Endothelial cell of umbilical vein (primary cell): ENCODE measurements around the gene ANKRD39. TPM values are rescaled to one million over a fixed set of nuclear protein-coding genes. Genes with fewer than 3 reads are reported as not detected.
"Not testable (repeated sequence)": the region's sequence is repeated elsewhere in the genome, so short reads cannot be mapped to it uniquely, and the experiment has no call there.

Experiments used
- BruUV-seq: library from RNA; stranded (reverse); fragments of 400-500 nt; replicated peaks from 2 replicates; lab custom pipeline; 2021; lab: Mats Ljungman, UMichigan
- CTCF ChIA-PET: fragments of 300-600, 350-600 bp; sonication (Branson Sonifier 250); formaldehyde crosslinking; loops from one replicate; lab custom pipeline; 2021; ENCODE audit warnings: antibody characterized with exemption, inconsistent platforms; lab: Charles Lee
- POLR2A ChIA-PET: fragments of 300-600, 350-600 bp; sonication (Branson Sonifier 250); formaldehyde crosslinking; loops from one replicate; lab custom pipeline; 2021; ENCODE audit warnings: antibody characterized with exemption, inconsistent platforms; lab: Charles Lee
- DNase-seq: peaks from one replicate; pipeline ENCODE4 v3.0.0-alpha.2; 2011; ENCODE audit warnings: low read depth, low spot score
- FAIRE-seq: peaks from 2 replicates; lab custom pipeline; 2011; peaks lifted over from hg19 to GRCh38; lab: Jason Lieb, UNC
- H2AFZ ChIP-seq: 2 replicates; pipeline ENCODE4 v1.6.0; 2012; ENCODE audit warnings: low read depth, low read length, control low read depth, inconsistent platforms
- H3K27ac ChIP-seq: 2 replicates; pipeline ENCODE4 v1.5.1; 2011; ENCODE audit warnings: low read depth, mild to moderate bottlenecking, control low read depth, low read length, moderate library complexity; ENCODE audit not compliant: insufficient read depth
- H3K27me3 ChIP-seq, 2 experiments: 2 replicates each; pipeline versions ENCODE4 v1.6.0 to v1.6.1; 2011; ENCODE audit warnings: low read length in 2 of 2, mixed read lengths in 1 of 2; ENCODE audit not compliant: control insufficient read depth in 2 of 2, insufficient read depth in 2 of 2
- H3K36me3 ChIP-seq, 2 experiments: 2 replicates in 1 of 2; 3 replicates in 1 of 2; pipeline ENCODE4 v1.5.1; 2011; ENCODE audit warnings: low read length in 2 of 2, mild to moderate bottlenecking in 1 of 2, moderate library complexity in 1 of 2; ENCODE audit not compliant: control insufficient read depth in 2 of 2, insufficient read depth in 2 of 2; ENCODE audit errors: extremely low read depth in 1 of 2
- H3K4me1 ChIP-seq: 3 replicates; pipeline ENCODE4 v1.5.1; 2011; ENCODE audit warnings: mild to moderate bottlenecking, low read length; ENCODE audit not compliant: control insufficient read depth, insufficient read depth; ENCODE audit errors: extremely low read depth
- H3K4me2 ChIP-seq: 2 replicates; pipeline ENCODE4 v1.6.1; 2011; ENCODE audit warnings: low read length, control low read depth, mixed read lengths; ENCODE audit not compliant: insufficient read depth
- H3K4me3 ChIP-seq, 3 experiments: fragments of 200-600 bp in 1 of 3; sonication (generic), shearing (Covaris generic) in 1 of 3; replicated peaks in 1 of 3; 2 replicates each; pipeline ENCODE4 v1.5.1; 2011 to 2016; ENCODE audit warnings: control low read depth in 3 of 3, low read length in 3 of 3, mild to moderate bottlenecking in 2 of 3, inconsistent platforms in 1 of 3, low read depth in 1 of 3, moderate library complexity in 1 of 3; ENCODE audit not compliant: insufficient read depth in 1 of 3
- H3K79me2 ChIP-seq: 2 replicates; pipeline ENCODE4 v1.6.0; 2012; ENCODE audit warnings: low read length, inconsistent platforms; ENCODE audit not compliant: control insufficient read depth, insufficient read depth
- H3K9ac ChIP-seq: replicated peaks from 2 replicates; pipeline ENCODE3; 2011; ENCODE audit warnings: low read length, control low read depth; ENCODE audit not compliant: insufficient read depth; ENCODE audit errors: extremely low read depth
- H3K9me1 ChIP-seq: replicated peaks from 3 replicates; pipeline ENCODE4 v1.6.0; 2011; ENCODE audit warnings: mild to moderate bottlenecking, low read length; ENCODE audit not compliant: control insufficient read depth, insufficient read depth; ENCODE audit errors: extremely low read depth
- H3K9me3 ChIP-seq: replicated peaks from 2 replicates; pipeline ENCODE4 v1.5.1; 2012; ENCODE audit warnings: low read length, inconsistent platforms; ENCODE audit not compliant: control insufficient read depth, insufficient read depth
- H4K20me1 ChIP-seq: replicated peaks from 2 replicates; pipeline ENCODE3; 2011; ENCODE audit warnings: mild to moderate bottlenecking, low read length; ENCODE audit not compliant: control insufficient read depth, insufficient read depth; ENCODE audit errors: extremely low read depth
- POLR2A ChIP-seq: IDR thresholded peaks from 2 replicates; pipeline ENCODE4 v1.6.1; 2012; ENCODE audit warnings: low read depth, mild to moderate bottlenecking, control low read depth, low read length
- POLR2AphosphoS5 ChIP-seq: IDR thresholded peaks from 2 replicates; pipeline ENCODE4 v1.6.1; 2012; ENCODE audit warnings: low read depth, mild to moderate bottlenecking, control low read depth, low read length, moderate library complexity; ENCODE audit not compliant: insufficient read depth
- dilution Hi-C: fragments of 300-500 bp; cut with MboI; formaldehyde crosslinking; loops from one replicate; pipeline ENCODE4 v1.15.0; 2019; ENCODE audit warnings: low sequenced_read_pairs; ENCODE audit not compliant: extremely low pct_ligation_motif_present
- intact Hi-C: fragments of 100-400 bp; cut with micrococcal nuclease; formaldehyde crosslinking; loops from one replicate; pipeline ENCODE4 v1.10.0; 2022
- polyA plus RNA-seq, 4 experiments: library from polyadenylated mRNA; depleted of rRNA in 3 of 4; stranded (reverse) in 3 of 4; unstranded in 1 of 4; fragments of >200 nt; gene quantifications; 2 replicates each; pipeline versions ENCODE4 v1.2.1 to v1.2.3, GENCODE V29; 2011 to 2012; ENCODE audit warnings: missing spikeins in 1 of 4
- total RNA-seq: library from RNA; stranded (reverse); gene quantifications from 2 replicates; pipeline ENCODE4 v1.2.3, GENCODE V29; 2021
- TF ChIP-seq, protein P1 (sequence below), 2 donors: IDR thresholded peaks; 1 replicate in 1 of 2; 2 replicates in 1 of 2; pipeline ENCODE4 v1.5.1; 2011; ENCODE audit warnings: low read length in 2 of 2, mild to moderate bottlenecking in 2 of 2, moderate library complexity in 2 of 2, control low read depth in 1 of 2, inconsistent platforms in 1 of 2, low read depth in 1 of 2; ENCODE audit not compliant: insufficient read depth in 1 of 2; ENCODE audit errors: extremely low read depth in 1 of 2
- TF ChIP-seq, protein P2 (sequence below): IDR thresholded peaks from 2 replicates; pipeline ENCODE4 v1.6.1; 2011; ENCODE audit not compliant: insufficient read depth, insufficient read length

Gene ANKRD39
- total and polyA plus RNA-seq, 2 donors (not counting 3 experiments of a cell fraction or from before 2014, with no cell fraction given) = 14.7 to 17.9 TPM

DNA sequence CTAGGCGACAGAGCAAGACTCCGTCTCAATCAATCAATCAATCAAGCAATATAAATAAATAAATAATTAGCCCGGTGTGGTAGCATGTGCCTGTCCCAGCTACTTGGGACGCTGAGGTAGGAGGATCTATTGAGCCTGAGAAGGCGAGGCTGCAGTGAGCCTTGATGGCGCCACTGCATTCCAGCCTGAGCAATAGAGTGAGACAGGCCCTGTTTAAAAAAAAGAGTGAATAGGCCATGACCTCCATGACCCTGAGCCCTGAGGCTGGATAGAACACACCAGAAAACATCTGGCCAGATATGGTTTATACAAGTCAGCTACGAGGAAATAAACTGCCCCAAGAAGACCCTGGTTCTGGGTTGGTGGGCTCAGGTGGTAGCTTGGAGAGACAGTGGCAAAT lies 32.4 kb upstream of the ANKRD39 start:
- H3K9me3 ChIP-seq = no peaks in the 10 kb centered on the region
- H3K9me1 ChIP-seq = no peaks in the 10 kb centered on the region
- dilution Hi-C loops (no loop called here), intact Hi-C loops (no loop called here)
- H3K9ac ChIP-seq = no peak overlapping the region
- H3K4me1 ChIP-seq = no peaks in the 10 kb centered on the region
- no peaks in the 10 kb centered on the region for H4K20me1 ChIP-seq
- ChIA-PET POLR2A (no interaction called here), CTCF (interaction anchor here (0.8 to 2.6 kb wide), 3 partner anchors 15 to 41 kb away, joined by 3 to 15 read pairs (median 3); partner anchors contain the start of gene ANKRD39)
- no peak for TF ChIP-seq POLR2AphosphoS5
- TF ChIP-seq POLR2A = no peak
- TF ChIP-seq, protein P1, sequence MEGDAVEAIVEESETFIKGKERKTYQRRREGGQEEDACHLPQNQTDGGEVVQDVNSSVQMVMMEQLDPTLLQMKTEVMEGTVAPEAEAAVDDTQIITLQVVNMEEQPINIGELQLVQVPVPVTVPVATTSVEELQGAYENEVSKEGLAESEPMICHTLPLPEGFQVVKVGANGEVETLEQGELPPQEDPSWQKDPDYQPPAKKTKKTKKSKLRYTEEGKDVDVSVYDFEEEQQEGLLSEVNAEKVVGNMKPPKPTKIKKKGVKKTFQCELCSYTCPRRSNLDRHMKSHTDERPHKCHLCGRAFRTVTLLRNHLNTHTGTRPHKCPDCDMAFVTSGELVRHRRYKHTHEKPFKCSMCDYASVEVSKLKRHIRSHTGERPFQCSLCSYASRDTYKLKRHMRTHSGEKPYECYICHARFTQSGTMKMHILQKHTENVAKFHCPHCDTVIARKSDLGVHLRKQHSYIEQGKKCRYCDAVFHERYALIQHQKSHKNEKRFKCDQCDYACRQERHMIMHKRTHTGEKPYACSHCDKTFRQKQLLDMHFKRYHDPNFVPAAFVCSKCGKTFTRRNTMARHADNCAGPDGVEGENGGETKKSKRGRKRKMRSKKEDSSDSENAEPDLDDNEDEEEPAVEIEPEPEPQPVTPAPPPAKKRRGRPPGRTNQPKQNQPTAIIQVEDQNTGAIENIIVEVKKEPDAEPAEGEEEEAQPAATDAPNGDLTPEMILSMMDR (IDR thresholded peaks at IDR 0.05; ENCODE audit: extremely low read depth in 1 of 2, insufficient read depth in 1 of 2, low read depth in 1 of 2, low read length in 2 of 2) = no peak
- TF ChIP-seq, protein P2, sequence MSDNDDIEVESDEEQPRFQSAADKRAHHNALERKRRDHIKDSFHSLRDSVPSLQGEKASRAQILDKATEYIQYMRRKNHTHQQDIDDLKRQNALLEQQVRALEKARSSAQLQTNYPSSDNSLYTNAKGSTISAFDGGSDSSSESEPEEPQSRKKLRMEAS = no peak
- no peak overlapping the region for H3K4me2 ChIP-seq
- DNase-seq = no peak
- no peak overlapping the region for H3K4me3 ChIP-seq
- no TSS peak for BruUV-seq
- H3K27me3 ChIP-seq = no peaks in the 10 kb centered on the region
- FAIRE-seq = no peak
- no peak overlapping the region for H2AFZ ChIP-seq
- H3K27ac ChIP-seq = no peak overlapping the region
- no peaks in the 10 kb centered on the region for H3K36me3 ChIP-seq
- H3K79me2 ChIP-seq = no peaks in the 10 kb centered on the region

DNA sequence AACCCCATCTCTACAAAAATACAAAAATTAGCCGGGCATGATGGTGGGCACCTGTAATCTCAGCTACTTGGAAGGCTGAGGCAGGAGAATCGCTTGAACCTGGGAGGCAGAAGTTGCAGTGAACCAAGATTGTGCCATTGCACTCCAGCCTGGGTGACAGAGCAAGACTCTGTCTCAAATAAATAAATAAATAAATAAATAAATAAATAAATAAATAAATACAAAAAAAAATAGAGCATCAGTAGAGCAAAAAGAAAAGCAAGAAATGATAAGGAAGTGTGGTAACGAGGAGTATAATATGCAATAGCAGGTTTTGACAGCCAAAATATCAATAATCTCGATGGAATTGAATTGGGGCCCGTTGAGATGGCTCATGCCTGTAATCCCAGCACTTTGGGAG lies 31.7 kb upstream of the ANKRD39 start:
- BruUV-seq, H3K27me3 ChIP-seq, POLR2A ChIA-PET, dilution Hi-C loops, FAIRE-seq, CTCF ChIA-PET, H3K4me2 ChIP-seq, H2AFZ ChIP-seq, H3K9me3 ChIP-seq, H3K36me3 ChIP-seq, H4K20me1 ChIP-seq, H3K9ac ChIP-seq, H3K27ac ChIP-seq, H3K4me3 ChIP-seq, H3K79me2 ChIP-seq, DNase-seq, H3K4me1 ChIP-seq, H3K9me1 ChIP-seq, intact Hi-C loops: not testable (repeated sequence)
